Right forelimb (tissue), 1 donor: ENCODE measurements around the gene NFE2L2.
A peak's percentile ranks its signal among the peaks of the same experiment; 100 is the strongest.
"Not testable (repeated sequence)": the region's sequence is repeated elsewhere in the genome, so short reads cannot be mapped to it uniquely, and the experiment has no call there.

Source experiments
- DNase-seq: peaks from one replicate; pipeline ENCODE4 v3.0.0-alpha.2; 2018

Gene NFE2L2

GRCh38 chr2:177264693-177265587, at the start of gene NFE2L2:
TSS of gene NFE2L2 (minus strand) at chr2:177264727. CDS start at chr2:177264576, 151 bp downstream.
- peak; percentile 97 for DNase-seq

- no peak for DNase-seq
Measured at GRCh38 chr2:177314194-177314593, 49.7 kb upstream of the NFE2L2 start.

GRCh38 chr2:177313162-177313781, 48.7 kb upstream of the NFE2L2 start:
- DNase-seq, result no peak

GRCh38 chr2:177312562-177312961, 48.0 kb upstream of the NFE2L2 start:
- DNase-seq, result no peak

GRCh38 chr2:177309672-177310309, 45.3 kb upstream of the NFE2L2 start:
- not testable (repeated sequence) for DNase-seq

- no peak for DNase-seq
Measured at GRCh38 chr2:177306550-177306949, 42.0 kb upstream of the NFE2L2 start.

- no peak for DNase-seq
Measured at GRCh38 chr2:177303939-177304338, 39.4 kb upstream of the NFE2L2 start.

- DNase-seq, result no peak
Measured at GRCh38 chr2:177302552-177302951, 38.0 kb upstream of the NFE2L2 start.

- no peak for DNase-seq
Measured at GRCh38 chr2:177298191-177298590, 33.7 kb upstream of the NFE2L2 start.

- no peak for DNase-seq
Measured at GRCh38 chr2:177296040-177296439, 31.5 kb upstream of the NFE2L2 start.

GRCh38 chr2:177295484-177295883, 31.0 kb upstream of the NFE2L2 start:
- DNase-seq, result no peak

- no peak for DNase-seq
Measured at GRCh38 chr2:177291701-177292100, 27.2 kb upstream of the NFE2L2 start.

GRCh38 chr2:177289824-177290628, 25.5 kb upstream of the NFE2L2 start:
- DNase-seq, result no peak

- DNase-seq, result no peak
Measured at GRCh38 chr2:177287814-177288213, 23.3 kb upstream of the NFE2L2 start.

GRCh38 chr2:177285892-177286715, 21.6 kb upstream of the NFE2L2 start:
- no peak for DNase-seq

- no peak for DNase-seq
Measured at GRCh38 chr2:177284531-177284930, 20.0 kb upstream of the NFE2L2 start.

- DNase-seq, result no peak
Measured at GRCh38 chr2:177283906-177284305, 19.4 kb upstream of the NFE2L2 start.

- DNase-seq, result no peak
Measured at GRCh38 chr2:177282787-177283572, 18.5 kb upstream of the NFE2L2 start.

GRCh38 chr2:177282181-177282641, 17.7 kb upstream of the NFE2L2 start:
- no peak for DNase-seq

- no peak for DNase-seq
Measured at GRCh38 chr2:177281400-177282180, 17.1 kb upstream of the NFE2L2 start.
